ENCODE measurements around the gene PEF1. TPM values are rescaled to one million over a fixed set of nuclear protein-coding genes. Genes with fewer than 3 reads are reported as not detected.

The PEF1 gene
- total RNA-seq, 1 donor from 2014 or later: 80.4 TPM

GRCh38 chr1:31655104-31655503 is 10.4 kb upstream of the PEF1 start:
- no peak for DNase-seq (ENCODE audit: low read depth)

DNA sequence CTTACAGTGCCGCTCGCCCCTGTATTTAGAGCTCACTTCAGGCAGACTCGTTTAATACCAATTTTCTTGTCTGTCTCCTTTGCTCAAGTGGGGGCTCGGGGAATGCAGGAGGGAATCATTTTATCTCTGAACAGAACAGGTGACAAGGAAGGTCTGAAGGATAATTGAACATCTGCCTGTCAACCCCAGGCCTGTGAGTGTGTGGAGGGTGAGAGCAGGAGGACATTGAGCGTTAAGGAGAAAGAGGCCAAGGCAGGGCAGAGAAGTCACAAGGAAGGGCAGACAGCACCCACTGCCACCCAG is 9.7 kb upstream of the PEF1 start:
- DNase-seq (ENCODE audit: low read depth): no peak

- no peak for DNase-seq (ENCODE audit: low read depth)
These were observed 9.2 kb upstream of the PEF1 start for GRCh38 chr1:31653717-31654473.

DNA sequence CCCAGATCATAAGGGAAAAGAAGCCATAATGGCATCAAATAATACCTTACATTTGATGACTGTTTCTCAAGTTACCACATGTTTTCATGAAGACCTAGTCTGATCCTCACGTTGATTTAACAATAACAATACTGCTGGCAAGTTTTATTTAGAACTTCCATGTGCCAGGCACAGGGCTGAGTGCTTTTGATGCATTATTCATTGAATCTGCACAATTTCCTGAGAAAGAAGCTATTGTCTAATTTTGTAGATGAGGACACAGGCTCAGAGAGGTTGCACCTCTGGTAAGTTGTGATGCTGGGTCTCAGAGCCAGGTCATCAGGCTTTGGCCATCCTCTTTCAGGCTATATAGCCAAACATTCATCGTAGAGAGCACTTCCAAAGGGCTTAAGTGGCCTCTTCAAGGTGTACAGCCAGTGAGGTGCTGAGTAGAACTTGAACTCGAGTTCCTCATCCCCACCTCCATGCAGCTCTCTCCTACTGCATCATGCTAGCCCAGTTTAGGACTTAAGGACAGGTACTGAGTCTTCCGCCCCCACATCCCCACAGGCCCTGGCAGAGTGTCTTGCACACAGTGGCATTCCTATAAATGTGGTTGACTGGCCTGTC is 8.3 kb upstream of the PEF1 start:
- no peak for DNase-seq (ENCODE audit: low read depth)

DNA sequence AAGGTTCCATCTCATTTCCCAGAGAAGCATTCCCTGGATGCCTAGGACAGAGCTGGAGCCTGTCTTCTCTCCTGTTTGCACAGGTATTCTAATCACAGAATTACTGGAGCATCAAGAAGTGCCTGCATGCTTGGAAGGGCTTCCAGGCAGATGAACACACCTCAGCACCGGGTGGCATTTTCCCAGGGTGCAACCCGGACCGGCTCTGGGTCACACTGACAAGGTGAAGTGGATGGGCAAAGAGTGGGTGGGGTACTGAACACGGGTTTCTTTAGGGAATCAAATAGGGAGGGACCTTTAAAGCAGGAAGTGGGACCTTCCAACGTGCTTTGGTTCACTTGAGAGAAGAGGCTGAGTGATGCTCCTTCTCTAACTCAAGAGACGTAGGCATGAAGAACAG is 7.1 kb upstream of the PEF1 start:
- DNase-seq (ENCODE audit: low read depth): no peak

GRCh38 chr1:31651089-31651420 is 6.4 kb upstream of the PEF1 start:
- DNase-seq (ENCODE audit: low read depth): no peak

GRCh38 chr1:31650161-31651088 is 5.7 kb upstream of the PEF1 start:
- no peak for DNase-seq (ENCODE audit: low read depth)

DNA sequence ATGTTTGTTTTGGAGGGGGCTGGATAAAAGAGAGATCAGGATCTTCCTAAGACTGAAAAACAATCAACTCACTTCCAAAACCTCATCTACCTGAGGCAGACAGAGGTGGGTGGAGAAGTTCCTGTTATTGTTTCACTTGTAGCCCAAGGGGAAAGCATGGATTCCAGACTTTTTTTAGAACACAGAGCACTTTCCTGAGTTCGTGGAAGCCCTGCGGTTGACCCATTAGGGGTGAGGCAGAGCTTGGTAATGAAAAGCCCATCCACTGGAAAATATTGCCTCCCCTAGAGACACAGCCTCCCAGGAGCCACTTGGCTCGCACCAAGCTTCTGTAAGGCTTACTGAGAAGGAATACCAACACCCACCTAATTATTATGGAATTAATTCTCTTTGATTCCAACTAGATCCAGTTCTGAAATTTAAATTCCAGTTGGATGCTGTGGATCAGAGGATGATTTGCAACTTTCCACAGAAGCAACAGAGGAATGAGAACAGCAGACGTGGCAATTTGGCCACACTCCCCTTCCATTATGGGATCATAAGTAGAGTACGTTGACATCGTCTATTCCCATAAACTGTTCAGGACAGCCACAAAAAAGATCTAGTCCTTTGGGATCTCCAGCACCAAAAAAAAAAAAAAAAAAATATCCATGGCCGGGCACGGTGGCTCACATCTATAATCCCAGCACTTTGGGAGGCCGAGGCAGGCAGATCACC is 4.1 kb upstream of the PEF1 start:
- DNase-seq (ENCODE audit: low read depth): peak; percentile 73

GRCh38 chr1:31648190-31648589 is 3.5 kb upstream of the PEF1 start:
- no peak for DNase-seq (ENCODE audit: low read depth)

GRCh38 chr1:31647106-31647505 is 2.4 kb upstream of the PEF1 start:
- no peak for DNase-seq (ENCODE audit: low read depth)

DNA sequence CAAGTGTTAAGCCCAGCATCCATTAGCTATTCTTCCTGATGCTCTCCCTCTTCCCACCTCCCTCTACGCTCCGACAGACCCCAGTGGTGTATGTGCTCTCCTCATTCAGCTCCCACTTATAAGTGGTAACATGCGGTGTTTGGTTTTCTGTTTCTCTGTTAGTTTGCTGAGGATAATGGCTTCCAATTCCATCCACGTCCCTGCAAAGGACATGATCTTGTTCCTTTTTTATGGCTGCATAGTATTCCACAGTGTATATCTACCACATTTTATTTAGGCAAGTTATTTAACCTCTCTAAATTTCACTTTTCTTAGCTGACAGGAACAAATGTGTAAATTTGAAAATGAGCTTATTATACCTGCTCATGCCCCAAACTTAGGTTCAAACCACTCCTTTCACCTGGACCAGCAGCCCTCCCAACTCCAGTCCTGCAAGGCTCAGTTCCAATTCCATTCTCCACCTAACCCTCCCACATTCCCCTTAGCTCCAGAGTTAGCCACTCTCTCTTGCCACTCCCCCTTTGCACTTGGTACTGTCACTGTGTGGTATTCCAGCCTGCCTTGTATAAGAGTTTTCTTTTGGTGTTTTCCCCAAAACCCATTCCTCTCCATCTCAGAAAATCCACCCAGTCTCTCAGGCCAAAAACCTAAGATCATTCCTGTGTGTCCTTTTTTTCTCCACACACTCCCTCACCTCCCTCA is 1.7 kb upstream of the PEF1 start:
- DNase-seq (ENCODE audit: low read depth): no peak

GRCh38 chr1:31645274-31645568 is 545 bp upstream of the PEF1 start:
- DNase-seq (ENCODE audit: low read depth): no peak

- DNase-seq (ENCODE audit: low read depth): no peak
These were observed 608 bp downstream of the PEF1 start for GRCh38 chr1:31643976-31644559.

- DNase-seq (ENCODE audit: low read depth): no peak
These were observed 1.8 kb downstream of the PEF1 start for GRCh38 chr1:31642897-31643296.

- DNase-seq (ENCODE audit: low read depth): no peak
These were observed 2.3 kb downstream of the PEF1 start for GRCh38 chr1:31642366-31642765.

GRCh38 chr1:31640964-31641363 is 3.7 kb downstream of the PEF1 start:
- no peak for DNase-seq (ENCODE audit: low read depth)

DNA sequence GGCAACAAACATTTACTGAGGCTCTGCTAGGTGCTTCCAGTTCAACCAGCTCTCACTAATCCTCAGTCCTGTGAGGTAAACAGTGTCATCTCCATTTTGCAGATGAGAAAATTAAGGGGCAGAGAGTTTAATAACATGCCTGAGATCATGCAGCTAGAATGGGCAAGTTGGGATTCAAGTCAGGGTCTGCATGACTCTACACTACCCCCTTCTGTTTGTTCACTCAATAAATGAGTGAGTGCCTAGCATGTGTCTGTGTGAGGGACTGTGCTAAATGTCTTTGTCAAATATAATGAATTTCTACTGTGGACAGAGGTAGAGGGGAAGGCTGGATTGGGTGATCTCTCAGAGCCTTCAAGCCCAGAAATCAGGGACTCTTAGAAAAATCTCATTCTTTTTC is 4.5 kb downstream of the PEF1 start:
- no peak for DNase-seq (ENCODE audit: low read depth)

DNA sequence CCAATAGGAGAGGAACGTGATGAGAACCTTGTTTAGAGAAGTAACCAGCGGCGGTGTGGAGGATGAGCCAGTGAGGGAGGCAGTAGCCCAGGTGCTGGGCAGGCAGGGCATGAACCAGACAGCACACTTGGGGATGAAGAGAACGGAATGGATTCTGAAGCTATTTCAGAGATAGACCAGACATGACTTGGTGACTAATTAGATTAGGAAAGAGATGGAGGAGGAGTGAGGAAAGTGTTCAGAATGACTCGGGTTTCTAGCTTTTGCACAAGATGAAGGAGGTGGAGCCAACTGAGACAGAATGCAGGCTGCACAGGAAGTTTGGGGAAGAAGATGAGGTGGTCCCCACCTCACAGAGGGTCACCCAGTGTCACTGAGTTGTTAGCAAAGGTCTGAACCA is 5.1 kb downstream of the PEF1 start:
- DNase-seq (ENCODE audit: low read depth): peak; percentile 76

DNA sequence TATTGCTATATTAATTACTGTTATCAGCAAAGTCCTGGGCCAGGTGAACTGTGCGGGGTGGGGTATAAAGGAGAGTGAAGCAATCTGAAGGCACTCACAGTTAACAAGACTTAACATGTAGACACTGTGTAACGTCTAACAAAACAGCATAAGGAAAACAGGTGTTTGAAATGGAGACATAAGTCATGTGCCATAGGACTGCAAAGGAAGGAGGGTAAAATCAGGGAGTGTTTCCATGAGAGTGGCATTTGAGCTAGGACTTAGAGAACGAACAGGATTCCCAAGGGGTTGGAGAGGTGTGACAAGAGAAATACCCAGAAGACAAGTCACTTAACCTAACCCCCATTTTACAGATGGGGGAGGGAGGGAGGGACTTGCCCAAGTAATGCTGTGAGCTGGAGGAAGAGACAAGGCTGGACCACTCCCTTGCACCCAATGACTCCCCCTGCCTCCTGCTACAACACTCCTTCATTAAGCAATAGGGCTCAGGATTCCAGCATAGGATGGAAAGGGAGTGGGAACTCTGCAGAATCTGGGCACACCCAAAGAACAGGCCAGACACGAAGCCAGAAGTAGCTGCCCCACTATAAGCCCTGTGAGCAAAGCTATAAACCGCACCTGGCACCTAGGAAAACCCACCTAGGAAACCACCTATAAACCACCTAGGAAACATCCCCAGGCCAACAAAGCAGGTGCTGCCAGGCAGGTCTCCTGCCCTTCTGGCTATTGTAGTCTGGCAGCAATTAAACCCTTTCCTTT is 6.6 kb downstream of the PEF1 start:
- no peak for DNase-seq (ENCODE audit: low read depth)

GRCh38 chr1:31633117-31633516 is 11.6 kb downstream of the PEF1 start:
- no peak for DNase-seq (ENCODE audit: low read depth)

DNA sequence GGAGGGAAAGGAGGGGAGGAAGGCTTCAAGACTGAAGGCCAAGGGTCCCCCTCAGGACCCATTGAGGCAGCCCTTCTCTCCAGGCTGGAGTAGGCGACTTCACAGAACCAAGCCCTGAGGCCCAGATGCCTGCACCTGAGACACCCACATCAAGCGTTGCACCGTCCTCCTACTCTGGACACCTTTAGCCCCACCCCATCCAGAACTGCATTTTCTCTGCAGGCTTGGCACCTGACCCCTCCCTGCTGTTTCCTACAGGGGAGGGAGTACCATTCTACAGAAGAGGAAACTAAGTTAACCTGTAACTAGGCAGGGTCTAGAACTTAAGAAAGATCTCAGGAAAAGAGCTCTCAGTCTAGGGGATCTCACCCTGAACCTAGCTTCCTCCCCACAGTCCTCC is 12.0 kb downstream of the PEF1 start:
- no peak for DNase-seq (ENCODE audit: low read depth)

Measured in renal cortical epithelial cell (primary cell).